Kidney (tissue), 14 donors: ENCODE data around the gene CDH9. TPM values are rescaled to one million over a fixed set of nuclear protein-coding genes. Genes with fewer than 3 reads are reported as not detected.

ENCODE experiments used
- DNase-seq, 5 donors: peaks; one replicate each; pipeline ENCODE4 v3.0.0-alpha.2; 2013 to 2020
- FAIRE-seq: peaks from 2 replicates; lab custom pipeline; 2012; peaks lifted over from hg19 to GRCh38; lab: Jason Lieb, UNC
- H3K27ac ChIP-seq, 2 donors: one replicate each; pipeline ENCODE4 v1.7.0; 2013; ENCODE audit warnings: low read depth in 2 of 2, low read length in 2 of 2, inconsistent platforms in 1 of 2
- H3K27me3 ChIP-seq: one replicate; pipeline ENCODE4 v1.7.1; 2013; ENCODE audit warnings: low read length, inconsistent platforms; ENCODE audit not compliant: control insufficient read depth, insufficient read depth
- H3K36me3 ChIP-seq, 3 donors: one replicate each; pipeline versions ENCODE4 v1.7.0 to v1.7.1; 2013; ENCODE audit warnings: low read length in 3 of 3, control low read depth in 1 of 3, inconsistent platforms in 1 of 3; ENCODE audit not compliant: insufficient read depth in 3 of 3, control insufficient read depth in 2 of 3
- H3K4me1 ChIP-seq, 3 donors: one replicate each; pipeline versions ENCODE4 v1.7.0 to v1.7.1; 2013; ENCODE audit warnings: low read length in 3 of 3, inconsistent platforms in 1 of 3, low read depth in 1 of 3; ENCODE audit not compliant: control insufficient read depth in 2 of 3, insufficient read depth in 2 of 3
- H3K4me3 ChIP-seq, 3 donors: one replicate each; pipeline versions ENCODE4 v1.7.0 to v1.8.1; 2013; ENCODE audit warnings: low read length in 3 of 3, control low read depth in 1 of 3, inconsistent platforms in 1 of 3
- H3K9ac ChIP-seq, 3 donors: one replicate each; pipeline versions ENCODE4 v1.7.0 to v1.7.1; 2013; ENCODE audit warnings: low read length in 3 of 3, control low read depth in 1 of 3, inconsistent platforms in 1 of 3
- H3K9me3 ChIP-seq, 3 donors: one replicate each; pipeline versions ENCODE4 v1.7.0 to v1.7.1; 2013; ENCODE audit warnings: low read length in 3 of 3, control low read depth in 1 of 3, inconsistent platforms in 1 of 3; ENCODE audit not compliant: control insufficient read depth in 2 of 3, insufficient read depth in 1 of 3
- intact Hi-C: fragments of 100-400 bp; cut with DNase I; formaldehyde crosslinking; loops from one replicate; pipeline ENCODE4 v1.11.1; 2022
- polyA plus RNA-seq: library from polyadenylated mRNA; stranded (reverse); fragments of 350-450 nt; fragmentation: Illumina TruSeq; extraction: RNeasy Lipid Tissue Mini Kit (QIAGEN cat#74804); gene quantifications from one replicate; pipeline ENCODE4 v1.2.3, GENCODE V29; 2014; ENCODE audit warnings: low read depth, low replicate concordance; ENCODE audit not compliant: insufficient read depth
- total RNA-seq: library from RNA; stranded (reverse); fragmentation: NEBNext Ultra II Directional; extraction: Animal tissue kit (Norgen Biotek cat#: 25700); gene quantifications from one replicate; pipeline ENCODE4 v1.2.1, GENCODE V29; 2021
- TF ChIP-seq, protein P1 (sequence below): IDR thresholded peaks from 3 replicates; pipeline ENCODE4 v1.5.1; 2012; ENCODE audit warnings: mild to moderate bottlenecking, moderate library complexity, borderline replicate concordance; ENCODE audit not compliant: insufficient read depth; ENCODE audit errors: extremely low read depth
- donor health status: control.
- donor health status: control.
- donor health status: control.
- donor health status: control.
- donor health status: control.
- donor health status: DM: yes; HTN: yes; CAD: no.
- donor health status: Normal renal cell carcinoma (clear cell type).

CDH9 gene
- total and polyA plus RNA-seq, 2 donors from 2014 or later = 1.7 to 2.1 TPM

DNA sequence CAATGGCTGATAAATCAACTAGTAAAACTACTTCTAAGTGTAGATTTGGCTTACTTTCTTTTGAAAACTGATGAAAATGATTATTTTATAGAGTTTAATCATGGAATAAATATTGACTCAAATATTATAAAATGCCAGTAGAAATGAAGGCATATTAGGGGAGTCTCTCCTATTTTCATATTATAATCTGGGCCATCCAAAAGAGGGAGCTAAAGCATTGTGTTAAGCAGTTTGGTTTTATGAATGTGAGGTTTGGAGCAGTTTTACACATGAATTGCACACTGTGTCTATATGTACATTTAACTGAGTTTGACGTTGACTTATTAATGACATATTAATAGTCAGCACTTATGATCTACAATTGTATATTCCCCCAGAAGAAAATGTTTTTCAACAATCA lies 17.4 kb downstream of the CDH9 start:
- intact Hi-C loops = no loop called here

DNA sequence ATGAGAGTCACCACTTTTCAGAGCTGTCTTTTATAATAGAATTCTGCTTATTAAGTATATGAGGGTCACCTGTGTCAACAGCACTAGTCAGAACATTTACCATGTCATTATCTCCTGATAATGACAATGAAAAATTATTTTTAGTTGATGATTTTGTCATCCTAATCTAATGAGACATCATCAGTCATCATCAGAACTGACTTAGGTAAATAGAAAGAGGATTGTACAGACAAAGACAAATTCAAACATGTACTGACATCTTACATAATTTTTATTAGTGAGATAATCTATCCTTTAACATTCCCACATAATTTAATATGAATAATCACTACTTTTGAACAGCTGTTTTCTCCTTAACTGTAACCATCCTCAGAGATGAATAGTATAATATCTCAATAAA lies 22.6 kb downstream of the CDH9 start:
- H3K27me3 ChIP-seq = no peaks in the 10 kb centered on the region
- FAIRE-seq (no peak), DNase-seq (no peak)
- no peak overlapping the region for H3K9ac ChIP-seq
- no peak overlapping the region for H3K27ac ChIP-seq
- no peaks in the 10 kb centered on the region for H3K9me3 ChIP-seq
- TF ChIP-seq, protein P1, sequence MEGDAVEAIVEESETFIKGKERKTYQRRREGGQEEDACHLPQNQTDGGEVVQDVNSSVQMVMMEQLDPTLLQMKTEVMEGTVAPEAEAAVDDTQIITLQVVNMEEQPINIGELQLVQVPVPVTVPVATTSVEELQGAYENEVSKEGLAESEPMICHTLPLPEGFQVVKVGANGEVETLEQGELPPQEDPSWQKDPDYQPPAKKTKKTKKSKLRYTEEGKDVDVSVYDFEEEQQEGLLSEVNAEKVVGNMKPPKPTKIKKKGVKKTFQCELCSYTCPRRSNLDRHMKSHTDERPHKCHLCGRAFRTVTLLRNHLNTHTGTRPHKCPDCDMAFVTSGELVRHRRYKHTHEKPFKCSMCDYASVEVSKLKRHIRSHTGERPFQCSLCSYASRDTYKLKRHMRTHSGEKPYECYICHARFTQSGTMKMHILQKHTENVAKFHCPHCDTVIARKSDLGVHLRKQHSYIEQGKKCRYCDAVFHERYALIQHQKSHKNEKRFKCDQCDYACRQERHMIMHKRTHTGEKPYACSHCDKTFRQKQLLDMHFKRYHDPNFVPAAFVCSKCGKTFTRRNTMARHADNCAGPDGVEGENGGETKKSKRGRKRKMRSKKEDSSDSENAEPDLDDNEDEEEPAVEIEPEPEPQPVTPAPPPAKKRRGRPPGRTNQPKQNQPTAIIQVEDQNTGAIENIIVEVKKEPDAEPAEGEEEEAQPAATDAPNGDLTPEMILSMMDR = no peak
- H3K4me3 ChIP-seq = no peak overlapping the region
- intact Hi-C loops = no loop called here
- no peaks in the 10 kb centered on the region for H3K36me3 ChIP-seq
- H3K4me1 ChIP-seq = no peaks in the 10 kb centered on the region

More for the DNA sequence above, 17.4 kb downstream of the CDH9 start:
- Histone ChIP-seq H3K4me1 (no peaks in the 10 kb centered on the region), H3K4me3 (no peak overlapping the region), H3K27ac (no peak overlapping the region), H3K27me3 (no peaks in the 10 kb centered on the region), H3K9me3 (no peaks in the 10 kb centered on the region), H3K9ac (no peak overlapping the region), H3K36me3 (no peaks in the 10 kb centered on the region)
- FAIRE-seq (peak; percentile 62), DNase-seq (peak in 2 of 5 donors; percentile 29 to 56)
- TF ChIP-seq, protein P1 = no peak

DNA sequence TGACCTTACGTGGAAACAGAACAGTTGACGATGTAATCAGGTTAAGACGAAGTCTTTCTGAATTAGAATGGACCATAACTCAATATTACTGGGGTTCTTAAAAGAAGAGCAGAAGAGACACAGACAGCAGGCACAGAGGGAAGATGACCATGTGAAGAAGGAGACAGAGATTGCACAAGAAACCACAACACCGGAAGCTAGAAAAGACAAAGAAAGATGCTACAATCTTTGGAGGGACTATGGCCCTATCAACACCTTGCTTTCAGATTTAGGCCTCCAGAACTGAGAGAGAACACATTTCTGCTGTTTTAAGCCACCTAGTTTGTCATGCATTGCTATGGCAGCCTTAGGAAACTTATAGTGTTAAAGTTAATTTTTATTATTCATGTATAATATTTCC lies 27.1 kb downstream of the CDH9 start:
- TF ChIP-seq, protein P1 = no peak
- Histone ChIP-seq H3K9me3 (no peaks in the 10 kb centered on the region), H3K4me3 (no peak overlapping the region), H3K27me3 (no peaks in the 10 kb centered on the region), H3K36me3 (no peaks in the 10 kb centered on the region), H3K9ac (no peak overlapping the region), H3K4me1 (no peaks in the 10 kb centered on the region), H3K27ac (no peak overlapping the region)
- FAIRE-seq (no peak), DNase-seq (no peak)
- intact Hi-C loops = no loop called here

DNA sequence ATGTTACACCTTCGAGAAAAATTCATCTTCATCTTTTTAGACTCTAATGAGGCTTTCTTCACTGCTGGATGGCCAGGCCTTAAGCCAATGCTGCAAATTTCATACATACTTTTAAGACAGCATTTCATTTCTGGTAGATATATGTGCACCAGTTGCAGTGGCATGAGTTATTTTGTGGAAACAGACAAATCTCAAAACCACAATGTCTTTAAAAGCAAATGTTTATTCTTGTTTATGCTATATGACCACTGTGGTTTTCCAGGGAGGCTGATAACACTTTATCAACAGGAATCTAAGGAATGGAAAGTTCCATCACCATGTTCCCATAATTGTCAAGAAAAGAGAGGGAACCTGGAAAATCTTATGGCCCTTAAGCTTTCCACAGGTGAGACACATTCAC lies 27.7 kb downstream of the CDH9 start:
- Histone ChIP-seq H3K4me3 (no peak overlapping the region), H3K36me3 (no peaks in the 10 kb centered on the region), H3K9me3 (no peaks in the 10 kb centered on the region), H3K9ac (no peak overlapping the region), H3K27me3 (no peaks in the 10 kb centered on the region), H3K4me1 (no peaks in the 10 kb centered on the region), H3K27ac (no peak overlapping the region)
- DNase-seq (no peak), FAIRE-seq (no peak)
- intact Hi-C loops = no loop called here
- TF ChIP-seq, protein P1 = no peak
